Naive thymus-derived CD4-positive, alpha-beta T cell (primary cell): ENCODE results near the gene IQSEC2. TPM values are rescaled to one million over a fixed set of nuclear protein-coding genes. Genes with fewer than 3 reads are reported as not detected.

Source experiments
- polyA plus RNA-seq, 2 donors: library from polyadenylated mRNA; unstranded; fragments of 300-500 nt; fragmentation: Illumina TruSeq; gene quantifications; one replicate each; pipeline ENCODE4 v1.2.3, GENCODE V29; 2021
- total RNA-seq, 6 experiments: library from RNA in 5 of 6; stranded (reverse) in 5 of 6; gene quantifications; 1 replicate in 5 of 6; 2 replicates in 1 of 6; pipeline ENCODE4 v1.2.3 and lab custom pipeline; 2021 to 2026

Gene IQSEC2
- total and polyA plus RNA-seq, 7 experiments from 2014 or later, result 0.20 to 9.1 (median 0.46) TPM

Other genes with a start within 250 kb of the IQSEC2 start
- under 1 TPM in 2 of 5 experiments, not detected in 3; 0.13 to 0.47 TPM for gene GPR173, start 232.8 kb downstream of the IQSEC2 start, total RNA-seq
- not detected for gene GPR173, start 232.8 kb downstream of the IQSEC2 start, polyA plus RNA-seq
- 100 to 1,000 TPM in 4 of 5 experiments, 10 to 100 TPM in 1; 23.4 to 239 (median 166) TPM for gene TSPYL2, start 199.2 kb downstream of the IQSEC2 start, total RNA-seq
- gene TSPYL2, start 199.2 kb downstream of the IQSEC2 start, polyA plus RNA-seq, result 10 to 100 TPM; 21.9 to 40.9 TPM
- gene KANTR, start 187.4 kb downstream of the IQSEC2 start, total RNA-seq, result 10 to 100 TPM; 12.5 to 29.9 (median 16.9) TPM
- 1 to 10 TPM; 1.7 to 4.6 TPM for gene KANTR, start 187.4 kb downstream of the IQSEC2 start, polyA plus RNA-seq
- gene KDM5C, start 56.4 kb downstream of the IQSEC2 start, total RNA-seq, result 100 to 1,000 TPM; 104 to 216 (median 132) TPM
- 10 to 100 TPM; 24.4 to 36.5 TPM for gene KDM5C, start 56.4 kb downstream of the IQSEC2 start, polyA plus RNA-seq
- 100 to 1,000 TPM in 1 of 5 experiments, 10 to 100 TPM in 4; 53.0 to 108 (median 67.7) TPM for gene SMC1A, start 141.1 kb upstream of the IQSEC2 start, total RNA-seq
- 10 to 100 TPM; 55.1 to 84.9 TPM for gene SMC1A, start 141.1 kb upstream of the IQSEC2 start, polyA plus RNA-seq
- 1 to 10 TPM; 1.4 to 2.4 (median 1.6) TPM for gene RIBC1, start 141.3 kb upstream of the IQSEC2 start, total RNA-seq
- under 1 TPM; 0.26 to 0.62 TPM for gene RIBC1, start 141.3 kb upstream of the IQSEC2 start, polyA plus RNA-seq
- gene HSD17B10, start 152.8 kb upstream of the IQSEC2 start, total RNA-seq, result 100 to 1,000 TPM in 1 of 5 experiments, 10 to 100 TPM in 4; 23.9 to 116 (median 38.6) TPM
- 100 to 1,000 TPM; 120 to 129 TPM for gene HSD17B10, start 152.8 kb upstream of the IQSEC2 start, polyA plus RNA-seq